Measurements from ENCODE around the gene RETREG1. TPM values are rescaled to one million over a fixed set of nuclear protein-coding genes. Genes with fewer than 3 reads are reported as not detected.

RETREG1 gene
- total and polyA plus RNA-seq, 2 experiments from 2014 or later = 2.3 to 3.6 TPM

DNA sequence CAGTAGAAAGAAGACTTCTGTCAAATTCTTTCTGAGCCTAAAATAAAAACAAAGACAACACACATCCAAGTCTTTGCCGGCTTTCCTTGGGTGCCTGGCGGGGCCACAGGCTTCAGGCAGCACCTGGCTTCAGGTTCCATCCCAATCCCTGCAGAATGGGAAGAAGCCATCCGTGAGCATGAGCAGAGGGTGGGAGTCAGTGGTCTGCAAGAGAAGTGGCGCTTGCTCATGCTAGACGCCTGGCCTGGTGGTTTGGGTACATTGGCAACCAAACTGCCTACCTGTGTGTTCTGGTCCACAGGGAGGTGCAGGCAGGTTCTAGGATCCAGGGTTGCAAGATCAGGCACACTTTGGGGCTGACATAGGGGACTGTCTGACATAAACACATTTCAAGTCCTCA lies 47.6 kb upstream of the RETREG1 start (continued):
- TF ChIP-seq, protein P1, sequence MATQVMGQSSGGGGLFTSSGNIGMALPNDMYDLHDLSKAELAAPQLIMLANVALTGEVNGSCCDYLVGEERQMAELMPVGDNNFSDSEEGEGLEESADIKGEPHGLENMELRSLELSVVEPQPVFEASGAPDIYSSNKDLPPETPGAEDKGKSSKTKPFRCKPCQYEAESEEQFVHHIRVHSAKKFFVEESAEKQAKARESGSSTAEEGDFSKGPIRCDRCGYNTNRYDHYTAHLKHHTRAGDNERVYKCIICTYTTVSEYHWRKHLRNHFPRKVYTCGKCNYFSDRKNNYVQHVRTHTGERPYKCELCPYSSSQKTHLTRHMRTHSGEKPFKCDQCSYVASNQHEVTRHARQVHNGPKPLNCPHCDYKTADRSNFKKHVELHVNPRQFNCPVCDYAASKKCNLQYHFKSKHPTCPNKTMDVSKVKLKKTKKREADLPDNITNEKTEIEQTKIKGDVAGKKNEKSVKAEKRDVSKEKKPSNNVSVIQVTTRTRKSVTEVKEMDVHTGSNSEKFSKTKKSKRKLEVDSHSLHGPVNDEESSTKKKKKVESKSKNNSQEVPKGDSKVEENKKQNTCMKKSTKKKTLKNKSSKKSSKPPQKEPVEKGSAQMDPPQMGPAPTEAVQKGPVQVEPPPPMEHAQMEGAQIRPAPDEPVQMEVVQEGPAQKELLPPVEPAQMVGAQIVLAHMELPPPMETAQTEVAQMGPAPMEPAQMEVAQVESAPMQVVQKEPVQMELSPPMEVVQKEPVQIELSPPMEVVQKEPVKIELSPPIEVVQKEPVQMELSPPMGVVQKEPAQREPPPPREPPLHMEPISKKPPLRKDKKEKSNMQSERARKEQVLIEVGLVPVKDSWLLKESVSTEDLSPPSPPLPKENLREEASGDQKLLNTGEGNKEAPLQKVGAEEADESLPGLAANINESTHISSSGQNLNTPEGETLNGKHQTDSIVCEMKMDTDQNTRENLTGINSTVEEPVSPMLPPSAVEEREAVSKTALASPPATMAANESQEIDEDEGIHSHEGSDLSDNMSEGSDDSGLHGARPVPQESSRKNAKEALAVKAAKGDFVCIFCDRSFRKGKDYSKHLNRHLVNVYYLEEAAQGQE (IDR thresholded peaks at IDR 0.05; ENCODE audit: unreplicated experiment) = no peak
- TF ChIP-seq NANOG (IDR thresholded peaks at IDR 0.05; ENCODE audit: borderline replicate concordance) = no peak
- TF ChIP-seq ZNF331 (CRISPR knock-in tag; IDR thresholded peaks at IDR 0.05; ENCODE audit: low read depth) = no peak

DNA sequence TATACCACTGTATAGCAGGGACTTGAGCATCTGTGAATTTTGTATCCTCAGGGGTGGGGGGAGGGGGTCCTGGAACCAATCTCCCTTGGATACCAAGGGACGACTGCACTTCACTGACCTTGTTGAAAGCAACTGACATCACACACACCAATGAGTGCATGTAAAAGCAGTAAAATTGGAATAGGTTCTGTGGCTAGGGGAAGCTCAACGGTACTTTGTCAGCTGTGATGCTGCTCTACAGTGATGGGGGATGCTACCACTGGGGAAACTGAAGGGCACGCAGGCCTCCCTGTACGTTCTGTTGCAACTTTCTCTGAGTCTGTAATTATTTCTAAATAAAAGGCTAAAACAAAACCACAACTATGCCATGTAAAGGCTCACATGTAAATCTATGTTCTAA lies 47.0 kb upstream of the RETREG1 start:
- ATAC-seq (no peak; the same call in 2 of the 3 replicates), DNase-seq (ENCODE audit: low spot score) (no peak)
- H3K9me3 Mint-ChIP-seq = peaks cover 2% of the 10 kb centered on the region; the same call in 2 of the 3 replicates
- Histone ChIP-seq H3K4me3 (no peak overlapping the region), H3K36me3 (ENCODE audit: insufficient read depth) (peaks cover 33% of the 10 kb centered on the region), H3F3A (replicated peaks; ENCODE audit: low read depth) (peaks cover 15% of the 10 kb centered on the region), H4K20me1 (replicated peaks; ENCODE audit: insufficient read depth) (peaks cover 10% of the 10 kb centered on the region; the same call in 1 of the 2 replicates), H3K79me2 (replicated peaks; ENCODE audit: insufficient read depth) (no peaks in the 10 kb centered on the region), H3K27me3 (ENCODE audit: insufficient read depth) (no peaks in the 10 kb centered on the region), H3K4me2 (no peak overlapping the region), H3K9me2 (ENCODE audit: insufficient read depth) (no peaks in the 10 kb centered on the region), H3K27ac (ENCODE audit: low read depth) (0 out of 2 replicates have a peak overlapping the region, but pooled peaks have one; percentile 32), H3K4me1 (ENCODE audit: insufficient read depth) (no peaks in the 10 kb centered on the region), H2AFZ (no peak overlapping the region)
- no peak overlapping the region for H3K4me3 Mint-ChIP-seq
- H3K36me3 Mint-ChIP-seq (ENCODE audit: low read depth) = peaks cover 50% of the 10 kb centered on the region
- peaks cover 13% of the 10 kb centered on the region for H3K27me3 Mint-ChIP-seq (ENCODE audit: insufficient read depth, low read depth, poor library complexity)
- TF ChIP-seq ZNF331 (CRISPR knock-in tag; IDR thresholded peaks at IDR 0.05; ENCODE audit: low read depth) = no peak
- TF ChIP-seq NANOG (IDR thresholded peaks at IDR 0.05; ENCODE audit: borderline replicate concordance) = no peak
- no peak for TF ChIP-seq EZH2phosphoT487 (IDR thresholded peaks at IDR 0.05; ENCODE audit: unreplicated experiment)
- H3K4me1 Mint-ChIP-seq = no peaks in the 10 kb centered on the region
- no peak overlapping the region for H3K27ac Mint-ChIP-seq

DNA sequence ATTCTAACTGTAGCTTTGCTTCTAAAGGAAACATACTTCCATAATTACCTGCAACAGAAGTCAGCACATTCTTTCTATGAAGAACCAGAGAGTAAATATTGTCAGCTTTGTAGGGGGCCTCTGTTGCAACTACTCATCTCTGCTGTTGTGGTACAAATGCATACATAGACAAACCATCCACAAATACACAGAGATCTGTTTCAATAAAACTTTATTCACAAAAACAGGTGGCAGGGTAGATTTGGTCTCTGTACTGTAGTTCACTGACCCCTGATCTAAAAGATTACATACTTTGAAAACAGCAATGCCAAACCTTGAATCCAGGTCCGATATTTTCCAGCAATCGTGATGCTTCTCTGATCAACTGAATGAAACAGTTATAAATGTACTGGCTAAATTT lies 44.9 kb upstream of the RETREG1 start:
- Mint-ChIP-seq H3K4me3 (no peak overlapping the region), H3K9me3 (no peaks in the 10 kb centered on the region; the same call in 1 of the 3 replicates), H3K36me3 (ENCODE audit: low read depth) (peaks cover 29% of the 10 kb centered on the region), H3K27ac (no peak overlapping the region), H3K27me3 (ENCODE audit: insufficient read depth, low read depth, poor library complexity) (peaks cover 6% of the 10 kb centered on the region), H3K4me1 (no peaks in the 10 kb centered on the region)
- H3K4me1 ChIP-seq (ENCODE audit: insufficient read depth) = no peaks in the 10 kb centered on the region
- no peak overlapping the region for H2AFZ ChIP-seq
- H3K9me2 ChIP-seq (ENCODE audit: insufficient read depth) = no peaks in the 10 kb centered on the region
- H3K27ac ChIP-seq (ENCODE audit: low read depth) = 0 out of 2 replicates have a peak overlapping the region, but pooled peaks have one; percentile 23
- DNase-seq (ENCODE audit: low spot score) = no peak
- H3K4me2 ChIP-seq = no peak overlapping the region
- H3K79me2 ChIP-seq (replicated peaks; ENCODE audit: insufficient read depth) = no peaks in the 10 kb centered on the region
- H3K36me3 ChIP-seq (ENCODE audit: insufficient read depth) = peaks cover 12% of the 10 kb centered on the region
- no peaks in the 10 kb centered on the region for H3K27me3 ChIP-seq (ENCODE audit: insufficient read depth)
- peaks cover 11% of the 10 kb centered on the region; the same call in 1 of the 2 replicates for H3F3A ChIP-seq (replicated peaks; ENCODE audit: low read depth)
- H3K4me3 ChIP-seq = no peak overlapping the region
- no peak for ATAC-seq
- 0 out of 2 replicates have a peak, but pooled peaks cover 3% of the 10 kb centered on the region for H4K20me1 ChIP-seq (replicated peaks; ENCODE audit: insufficient read depth)
- TF ChIP-seq CREB1 (CRISPR knock-in tag; IDR thresholded peaks at IDR 0.05; ENCODE audit: low read depth) = no peak
- no peak for TF ChIP-seq EZH2 (IDR thresholded peaks at IDR 0.05; ENCODE audit: low read depth, unreplicated experiment)
- no peak for TF ChIP-seq ZNF114 (CRISPR knock-in tag; IDR thresholded peaks at IDR 0.05)
- no peak for TF ChIP-seq POLR2AphosphoS5 (IDR thresholded peaks at IDR 0.05; ENCODE audit: low read depth)
- no peak for TF ChIP-seq EZH2phosphoT487 (IDR thresholded peaks at IDR 0.05; ENCODE audit: unreplicated experiment)
- no peak for TF ChIP-seq NANOG (IDR thresholded peaks at IDR 0.05; ENCODE audit: borderline replicate concordance)
- TF ChIP-seq JUNB (IDR thresholded peaks at IDR 0.05; ENCODE audit: unreplicated experiment) = no peak
- no peak for TF ChIP-seq ZNF331 (CRISPR knock-in tag; IDR thresholded peaks at IDR 0.05; ENCODE audit: low read depth)
- TF ChIP-seq, protein P2, sequence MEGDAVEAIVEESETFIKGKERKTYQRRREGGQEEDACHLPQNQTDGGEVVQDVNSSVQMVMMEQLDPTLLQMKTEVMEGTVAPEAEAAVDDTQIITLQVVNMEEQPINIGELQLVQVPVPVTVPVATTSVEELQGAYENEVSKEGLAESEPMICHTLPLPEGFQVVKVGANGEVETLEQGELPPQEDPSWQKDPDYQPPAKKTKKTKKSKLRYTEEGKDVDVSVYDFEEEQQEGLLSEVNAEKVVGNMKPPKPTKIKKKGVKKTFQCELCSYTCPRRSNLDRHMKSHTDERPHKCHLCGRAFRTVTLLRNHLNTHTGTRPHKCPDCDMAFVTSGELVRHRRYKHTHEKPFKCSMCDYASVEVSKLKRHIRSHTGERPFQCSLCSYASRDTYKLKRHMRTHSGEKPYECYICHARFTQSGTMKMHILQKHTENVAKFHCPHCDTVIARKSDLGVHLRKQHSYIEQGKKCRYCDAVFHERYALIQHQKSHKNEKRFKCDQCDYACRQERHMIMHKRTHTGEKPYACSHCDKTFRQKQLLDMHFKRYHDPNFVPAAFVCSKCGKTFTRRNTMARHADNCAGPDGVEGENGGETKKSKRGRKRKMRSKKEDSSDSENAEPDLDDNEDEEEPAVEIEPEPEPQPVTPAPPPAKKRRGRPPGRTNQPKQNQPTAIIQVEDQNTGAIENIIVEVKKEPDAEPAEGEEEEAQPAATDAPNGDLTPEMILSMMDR (conservative IDR thresholded peaks at IDR 0.05; ENCODE audit: low read depth in 2 of 2) = no peak
- no peak for TF ChIP-seq STAT1 (IDR thresholded peaks at IDR 0.05; ENCODE audit: unreplicated experiment)
- TF ChIP-seq, protein P1 (IDR thresholded peaks at IDR 0.05; ENCODE audit: unreplicated experiment) = no peak
- TF ChIP-seq, protein P3, sequence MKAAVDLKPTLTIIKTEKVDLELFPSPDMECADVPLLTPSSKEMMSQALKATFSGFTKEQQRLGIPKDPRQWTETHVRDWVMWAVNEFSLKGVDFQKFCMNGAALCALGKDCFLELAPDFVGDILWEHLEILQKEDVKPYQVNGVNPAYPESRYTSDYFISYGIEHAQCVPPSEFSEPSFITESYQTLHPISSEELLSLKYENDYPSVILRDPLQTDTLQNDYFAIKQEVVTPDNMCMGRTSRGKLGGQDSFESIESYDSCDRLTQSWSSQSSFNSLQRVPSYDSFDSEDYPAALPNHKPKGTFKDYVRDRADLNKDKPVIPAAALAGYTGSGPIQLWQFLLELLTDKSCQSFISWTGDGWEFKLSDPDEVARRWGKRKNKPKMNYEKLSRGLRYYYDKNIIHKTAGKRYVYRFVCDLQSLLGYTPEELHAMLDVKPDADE (IDR thresholded peaks at IDR 0.05) = no peak

All from GM23338 (cell line).